Upper lobe of left lung (tissue), 6 donors: Measurements from ENCODE around the gene FAM185A. TPM values are rescaled to one million over a fixed set of nuclear protein-coding genes. Genes with fewer than 3 reads are reported as not detected.
"Not testable (repeated sequence)": the region's sequence is repeated elsewhere in the genome, so short reads cannot be mapped to it uniquely, and the experiment has no call there.

ENCODE experiments used
- ATAC-seq, 2 donors: fragments of 200-7000 bp; cut with Tn5 transposase; one replicate each; pipeline ENCODE4 v1.9.1; 2022; ENCODE audit warnings: mild to moderate bottlenecking in 2 of 2, moderate library complexity in 2 of 2; ENCODE audit not compliant: low FRiP score in 2 of 2
- DNase-seq, 2 donors: peaks; one replicate each; pipeline ENCODE4 v3.0.0-alpha.2; 2019 to 2020
- H3K27ac ChIP-seq, 4 donors: fragments of 200-600 bp; sonication (generic); one replicate each; pipeline ENCODE4 v1.5.1; 2016 to 2019
- H3K27me3 ChIP-seq, 4 donors: fragments of 200-600 bp; sonication (generic); one replicate each; pipeline ENCODE4 v1.5.1; 2017 to 2019
- H3K36me3 ChIP-seq, 4 donors: fragments of 200-600 bp; sonication (generic); one replicate each; pipeline ENCODE4 v1.5.1; 2016 to 2019
- H3K4me1 ChIP-seq, 4 donors: fragments of 200-600 bp; sonication (generic); one replicate each; pipeline ENCODE4 v1.5.1; 2018 to 2019
- H3K4me3 ChIP-seq, 4 donors: fragments of 200-600 bp; sonication (generic); one replicate each; pipeline ENCODE4 v1.5.1; 2017 to 2019; ENCODE audit warnings: mild to moderate bottlenecking in 2 of 4, moderate library complexity in 1 of 4
- H3K9me3 ChIP-seq, 4 donors: fragments of 200-600 bp; sonication (generic); one replicate each; pipeline ENCODE4 v1.5.1; 2018 to 2019
- EP300 ChIP-seq, 4 donors: sonication (generic); formaldehyde crosslinking; IDR thresholded peaks; one replicate each; pipeline ENCODE4 v1.5.1; 2017; ENCODE audit warnings: antibody characterized with exemption in 4 of 4, control low read depth in 2 of 4
- POLR2A ChIP-seq, 4 donors: fragments of 450-650 bp; IDR thresholded peaks; one replicate each; pipeline ENCODE4 v1.5.1; 2016 to 2017; ENCODE audit warnings: antibody characterized with exemption in 4 of 4, mild to moderate bottlenecking in 2 of 4
- POLR2AphosphoS5 ChIP-seq, 2 donors: sonication (generic); formaldehyde crosslinking; IDR thresholded peaks; one replicate each; pipeline ENCODE4 v1.5.1; 2017; ENCODE audit warnings: antibody characterized with exemption in 2 of 2
- WGBS, 2 donors: methylation state at CpG; one replicate each; pipeline ENCODE4 v1.1.5; 2017 to 2018; 5-methylcytosine and 5-hydroxymethylcytosine counted together
- total RNA-seq, 6 donors: library from RNA; depleted of rRNA in 4 of 6; stranded (reverse); fragments of >200 nt in 4 of 6; gene quantifications; one replicate each; pipeline versions ENCODE4 v1.1.0 to v1.2.1, GENCODE V29; 2016 to 2021
- TF ChIP-seq, protein P1 (sequence below), 6 experiments: fragments of 450-650 bp in 4 of 6; fragments of 200-600 bp in 2 of 6; sonication (generic) in 2 of 6; IDR thresholded peaks; one replicate each; pipeline ENCODE4 v1.5.1; 2016 to 2019; ENCODE audit warnings: antibody characterized with exemption in 6 of 6
- donor health status: DM: no; HTN: no; CAD: no; lungs with moderate emphysema.
- donor health status: DM: no; HTN: yes; CAD: no; lungs with severe emphysema.

Gene FAM185A
- total RNA-seq, 6 donors from 2014 or later: 6.2 to 55.5 (median 13.5) TPM

DNA sequence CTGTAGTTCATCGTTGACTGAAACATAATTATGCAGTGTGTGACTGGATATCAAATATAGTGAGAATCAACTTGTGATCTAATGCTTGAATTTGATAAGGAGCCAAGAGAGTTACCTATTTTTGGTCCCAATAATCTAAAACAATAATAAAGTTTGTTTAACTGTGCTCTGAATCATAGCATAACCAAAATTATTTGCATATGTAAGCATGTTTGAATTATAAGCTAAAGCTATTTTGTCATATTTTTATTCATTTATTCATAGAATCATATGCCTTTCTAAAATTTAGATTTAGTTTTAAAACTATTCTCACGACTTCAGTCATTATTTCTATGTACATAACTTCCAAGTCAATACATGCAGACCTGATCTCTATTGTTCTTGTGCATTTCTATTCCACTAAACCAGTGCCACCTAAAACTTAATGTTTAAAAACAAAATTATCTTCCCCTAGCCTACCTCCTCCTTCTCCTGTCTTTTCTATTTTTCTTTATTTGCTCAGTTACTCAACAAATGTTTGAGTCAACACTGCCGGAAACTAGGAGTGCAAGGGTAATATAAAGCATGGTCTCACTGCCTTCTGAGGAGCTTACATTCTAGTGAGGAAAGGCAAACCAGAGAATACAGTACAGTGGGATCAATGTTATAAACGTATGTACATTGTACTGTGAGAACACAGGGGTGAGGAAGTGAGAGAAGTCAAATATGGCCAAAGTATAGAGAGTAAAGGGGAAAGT, 41.7 kb downstream of the FAM185A start:
- H3K4me3 ChIP-seq, H3K27me3 ChIP-seq, H3K4me1 ChIP-seq, H3K36me3 ChIP-seq, H3K27ac ChIP-seq, H3K9me3 ChIP-seq, DNase-seq, ATAC-seq: not testable (repeated sequence)
- WGBS, 2 donors: 86% methylated on average over 3 to 4 of the region's 4 CpGs

DNA sequence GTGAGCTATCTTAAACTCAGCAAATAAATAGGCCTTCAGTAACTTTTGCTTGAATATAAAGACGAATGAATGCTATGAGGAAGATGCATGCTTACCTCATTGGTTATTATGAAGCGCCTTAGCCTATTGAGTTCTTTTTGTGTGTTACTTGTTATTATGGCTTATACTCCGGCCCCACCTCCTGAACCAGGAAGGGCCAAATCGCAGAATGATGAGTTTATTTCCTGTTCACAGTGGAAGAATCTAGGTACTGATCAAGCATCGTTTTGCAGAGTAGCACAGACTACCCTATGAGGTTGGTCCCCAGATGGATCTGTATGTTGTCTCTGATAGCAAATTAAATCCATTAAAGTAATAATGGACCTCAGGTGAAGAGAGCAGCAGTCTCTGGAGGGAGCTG, 42.6 kb downstream of the FAM185A start:
- not testable (repeated sequence) for H3K27ac ChIP-seq, H3K9me3 ChIP-seq, H3K4me1 ChIP-seq, DNase-seq, H3K36me3 ChIP-seq, H3K4me3 ChIP-seq, ATAC-seq, H3K27me3 ChIP-seq
- 79 to 96% methylated on average over 4 to 5 of the region's 5 CpGs for WGBS, 2 donors

DNA sequence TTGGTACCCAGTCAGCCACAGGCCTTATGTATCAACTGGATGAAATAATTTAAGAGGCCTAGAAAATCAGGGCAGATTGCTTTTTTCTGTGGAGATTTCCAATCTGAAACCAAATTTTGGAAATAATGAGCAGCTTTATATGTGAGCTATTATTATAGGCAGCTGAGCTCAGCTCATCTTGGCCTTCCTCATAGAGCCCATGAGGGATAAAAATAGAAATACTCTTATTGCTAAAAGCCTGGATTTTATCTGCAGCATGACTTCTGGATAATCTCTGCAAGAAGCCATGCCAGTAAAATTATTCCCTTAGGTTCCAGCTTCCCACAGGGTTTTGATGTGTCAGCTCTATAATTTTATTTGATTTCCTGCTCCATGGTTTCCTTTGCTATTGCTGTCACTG, 43.0 kb downstream of the FAM185A start:
- not testable (repeated sequence) for H3K27me3 ChIP-seq, H3K4me1 ChIP-seq, ATAC-seq, H3K9me3 ChIP-seq, DNase-seq, H3K36me3 ChIP-seq, H3K4me3 ChIP-seq, H3K27ac ChIP-seq

DNA sequence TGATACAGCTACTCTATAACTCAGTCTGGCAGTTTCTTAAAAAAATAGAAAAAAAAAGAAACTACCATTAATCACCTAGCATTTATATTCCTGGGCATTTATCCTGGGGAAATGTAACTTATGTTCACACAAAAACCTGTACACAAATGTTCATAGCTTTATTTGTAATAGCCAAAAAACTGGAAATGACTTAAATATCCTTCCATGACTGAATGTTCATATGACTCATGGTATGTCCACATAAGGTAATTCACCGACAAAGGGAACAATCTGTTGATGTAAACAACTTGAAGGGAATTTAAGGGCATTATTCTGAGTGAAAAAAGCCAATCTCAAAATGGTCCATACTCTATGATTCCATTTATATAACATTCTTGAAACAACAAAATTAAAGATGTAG, 45.8 kb downstream of the FAM185A start:
- WGBS, 2 donors: 88 to 95% methylated on average over 1 of the region's 1 CpG
- not testable (repeated sequence) for DNase-seq, H3K27me3 ChIP-seq, H3K9me3 ChIP-seq, H3K4me1 ChIP-seq, H3K27ac ChIP-seq, ATAC-seq, H3K4me3 ChIP-seq, H3K36me3 ChIP-seq

DNA sequence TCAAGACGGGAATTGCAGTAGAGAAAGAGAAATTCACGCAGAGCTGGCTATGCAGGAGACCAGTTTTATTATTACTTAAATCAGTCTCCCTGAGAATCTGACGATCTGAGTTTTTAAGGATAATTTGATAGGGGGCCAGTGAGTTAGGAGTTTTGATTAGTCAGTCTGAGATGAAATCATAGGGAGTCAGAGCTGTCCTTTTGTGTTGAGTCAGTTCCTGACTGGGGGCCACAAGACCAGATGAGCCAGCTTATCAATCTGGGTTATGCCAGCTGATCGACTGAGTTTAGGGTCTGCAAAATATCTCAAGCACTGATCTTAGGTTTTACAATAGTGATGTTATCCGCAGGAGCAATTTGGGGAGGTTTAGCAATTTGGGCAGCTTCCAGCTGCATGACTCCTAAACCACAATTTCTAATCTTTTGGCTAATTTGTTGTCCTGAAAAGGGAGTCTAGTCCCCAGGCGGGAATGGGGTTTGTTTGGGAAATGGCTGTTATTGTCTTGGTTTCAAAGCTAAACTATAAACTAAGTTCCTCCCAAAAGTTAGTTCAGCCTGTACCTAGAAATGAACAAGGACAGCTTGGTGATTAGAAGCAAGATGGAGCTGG, 47.3 kb downstream of the FAM185A start:
- not testable (repeated sequence) for DNase-seq, H3K4me1 ChIP-seq, H3K27ac ChIP-seq, H3K9me3 ChIP-seq, H3K27me3 ChIP-seq, H3K36me3 ChIP-seq, H3K4me3 ChIP-seq
- 96 to 100% methylated on average over 2 of the region's 6 CpGs for WGBS, 2 donors
- peak in 1 of 2 donors; percentile 58 for ATAC-seq

DNA sequence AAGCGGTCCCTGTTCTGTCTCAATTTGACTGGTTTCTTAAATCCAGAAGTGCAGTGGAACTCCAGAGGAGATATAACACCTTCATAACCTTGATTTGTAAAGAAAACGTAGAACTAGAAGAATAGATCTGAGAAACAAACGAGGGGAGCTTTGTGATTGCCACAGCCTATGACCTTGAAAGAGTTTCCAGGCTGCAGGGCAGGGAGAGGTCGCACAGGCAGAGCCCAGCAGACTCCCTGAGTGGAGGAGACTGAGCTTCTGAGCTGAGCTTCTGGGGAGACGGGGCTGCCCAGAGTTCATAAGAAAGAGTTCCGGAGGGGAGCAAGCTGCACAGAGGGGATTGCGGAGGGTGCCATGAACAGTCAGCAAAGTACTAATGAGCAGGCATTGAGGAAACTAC, 57.8 kb downstream of the FAM185A start:
- H3K9me3 ChIP-seq: no peaks in the 10 kb centered on the region
- 84 to 87% methylated on average over 7 of the region's 7 CpGs for WGBS, 2 donors
- H3K27ac ChIP-seq: no peak overlapping the region
- no peaks in the 10 kb centered on the region for H3K4me1 ChIP-seq
- no peak for ATAC-seq
- TF ChIP-seq EP300 (IDR thresholded peaks at IDR 0.05): no peak
- TF ChIP-seq POLR2AphosphoS5 (IDR thresholded peaks at IDR 0.05): no peak
- TF ChIP-seq, protein P1, sequence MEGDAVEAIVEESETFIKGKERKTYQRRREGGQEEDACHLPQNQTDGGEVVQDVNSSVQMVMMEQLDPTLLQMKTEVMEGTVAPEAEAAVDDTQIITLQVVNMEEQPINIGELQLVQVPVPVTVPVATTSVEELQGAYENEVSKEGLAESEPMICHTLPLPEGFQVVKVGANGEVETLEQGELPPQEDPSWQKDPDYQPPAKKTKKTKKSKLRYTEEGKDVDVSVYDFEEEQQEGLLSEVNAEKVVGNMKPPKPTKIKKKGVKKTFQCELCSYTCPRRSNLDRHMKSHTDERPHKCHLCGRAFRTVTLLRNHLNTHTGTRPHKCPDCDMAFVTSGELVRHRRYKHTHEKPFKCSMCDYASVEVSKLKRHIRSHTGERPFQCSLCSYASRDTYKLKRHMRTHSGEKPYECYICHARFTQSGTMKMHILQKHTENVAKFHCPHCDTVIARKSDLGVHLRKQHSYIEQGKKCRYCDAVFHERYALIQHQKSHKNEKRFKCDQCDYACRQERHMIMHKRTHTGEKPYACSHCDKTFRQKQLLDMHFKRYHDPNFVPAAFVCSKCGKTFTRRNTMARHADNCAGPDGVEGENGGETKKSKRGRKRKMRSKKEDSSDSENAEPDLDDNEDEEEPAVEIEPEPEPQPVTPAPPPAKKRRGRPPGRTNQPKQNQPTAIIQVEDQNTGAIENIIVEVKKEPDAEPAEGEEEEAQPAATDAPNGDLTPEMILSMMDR (IDR thresholded peaks at IDR 0.05): no peak
- TF ChIP-seq POLR2A (IDR thresholded peaks at IDR 0.05): no peak
- H3K4me3 ChIP-seq: no peak overlapping the region
- no peak for DNase-seq
- no peaks in the 10 kb centered on the region for H3K36me3 ChIP-seq
- no peaks in the 10 kb centered on the region for H3K27me3 ChIP-seq

DNA sequence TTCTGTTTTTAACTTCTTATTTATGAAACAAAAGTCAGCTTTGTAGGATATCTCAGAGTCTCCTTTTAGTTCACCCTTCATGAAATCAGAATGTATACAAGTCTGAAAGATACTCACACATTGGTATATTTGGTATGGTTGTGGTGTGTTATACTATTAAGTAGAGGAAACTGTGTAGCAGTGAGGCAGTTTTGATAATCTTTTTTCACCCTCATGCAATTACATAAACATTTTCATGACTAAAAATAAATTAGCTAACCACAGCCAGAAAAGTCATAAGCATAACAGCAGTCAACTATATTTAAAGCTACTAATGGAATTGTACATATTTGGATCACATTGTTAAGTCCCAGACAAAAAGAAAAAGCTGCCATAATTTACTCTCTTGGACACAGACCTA, 62.1 kb downstream of the FAM185A start:
- DNase-seq (no peak), ATAC-seq (no peak)
- Histone ChIP-seq H3K4me3 (no peak overlapping the region), H3K27ac (no peak overlapping the region), H3K4me1 (no peaks in the 10 kb centered on the region), H3K9me3 (no peaks in the 10 kb centered on the region), H3K36me3 (no peaks in the 10 kb centered on the region), H3K27me3 (no peaks in the 10 kb centered on the region)
- TF ChIP-seq POLR2A (IDR thresholded peaks at IDR 0.05): no peak
- TF ChIP-seq EP300 (IDR thresholded peaks at IDR 0.05): no peak
- no peak for TF ChIP-seq POLR2AphosphoS5 (IDR thresholded peaks at IDR 0.05)
- TF ChIP-seq, protein P1 (IDR thresholded peaks at IDR 0.05): no peak
